HepG2 (cell line): Measurements from ENCODE around the gene CCDC82. TPM values are rescaled to one million over a fixed set of nuclear protein-coding genes. Genes with fewer than 3 reads are reported as not detected.

Experiments
- ATAC-seq: fragments of 200-7000 bp; cut with Tn5 transposase; 3 replicates; pipeline ENCODE4 v1.9.1; 2020; ENCODE audit warnings: mild to moderate bottlenecking, moderate library complexity
- BruUV-seq: library from RNA; stranded (reverse); fragments of 400-500 nt; replicated peaks from 2 replicates; lab custom pipeline; 2021; lab: Mats Ljungman, UMichigan
- CTCF ChIA-PET: fragments of 300-600 bp; formaldehyde crosslinking; extraction: SDS; loops from one replicate; lab custom pipeline; 2021; ENCODE audit warnings: low total read pairs, inconsistent platforms, low intra/inter-chr PET ratio; lab: Yijun Ruan, JAX
- POLR2A ChIA-PET: fragments of 350-600 bp; sonication (Branson Sonifier 250); formaldehyde crosslinking; loops from one replicate; lab custom pipeline; 2020; ENCODE audit warnings: antibody characterized with exemption, inconsistent platforms; lab: Yijun Ruan, JAX
- DNase-seq: peaks from one replicate; pipeline ENCODE4 v3.0.0-alpha.2; 2015; ENCODE audit warnings: low spot score
- FAIRE-seq: peaks from 3 replicates; lab custom pipeline; 2011; peaks lifted over from hg19 to GRCh38; lab: Jason Lieb, UNC
- H2AFZ ChIP-seq: one replicate; pipeline ENCODE4 v1.6.1; 2011; ENCODE audit warnings: low read length, inconsistent platforms
- H3K27ac ChIP-seq: fragments of 300-600 bp; 3 replicates; pipeline ENCODE4 v1.8.0; 2011; ENCODE audit warnings: mixed run types, mild to moderate bottlenecking, mixed read lengths, low read length, inconsistent platforms; ENCODE audit not compliant: insufficient read depth; ENCODE audit errors: extremely low read length
- H3K27me3 ChIP-seq, 2 experiments: fragments of 200-600 bp in 1 of 2; 2 replicates in 1 of 2; 3 replicates in 1 of 2; pipeline versions ENCODE4 v1.6.0 to v1.8.0; 2011; ENCODE audit warnings: low read length in 2 of 2, mild to moderate bottlenecking in 2 of 2, moderate library complexity in 2 of 2, inconsistent platforms in 1 of 2; ENCODE audit not compliant: insufficient read depth in 2 of 2, control insufficient read depth in 1 of 2
- H3K36me3 ChIP-seq, 2 experiments: fragments of 200-600 bp in 1 of 2; replicated peaks in 1 of 2; 2 replicates in 1 of 2; 3 replicates in 1 of 2; pipeline versions ENCODE4 v1.5.1 to v1.8.0; 2011; ENCODE audit warnings: low read length in 2 of 2, inconsistent platforms in 1 of 2; ENCODE audit not compliant: insufficient read depth in 2 of 2, control insufficient read depth in 1 of 2
- H3K4me1 ChIP-seq: 2 replicates; pipeline ENCODE4 v1.5.1; 2012; ENCODE audit warnings: low read length, inconsistent platforms; ENCODE audit not compliant: insufficient read depth
- H3K4me2 ChIP-seq: 2 replicates; pipeline ENCODE4 v1.6.0; 2011; ENCODE audit warnings: low read depth, low read length, inconsistent platforms
- H3K4me3 ChIP-seq, 3 experiments: fragments of 200-600 bp in 1 of 3; sonication (generic), shearing (Covaris generic) in 1 of 3; replicated peaks in 1 of 3; 2 replicates each; pipeline ENCODE4 v1.5.1; 2011 to 2016; ENCODE audit warnings: low read length in 3 of 3, inconsistent platforms in 2 of 3, low read depth in 2 of 3, mild to moderate bottlenecking in 2 of 3, control low read depth in 1 of 3, mixed read lengths in 1 of 3; ENCODE audit not compliant: insufficient read depth in 1 of 3
- H3K79me2 ChIP-seq: one replicate; pipeline ENCODE4 v1.6.1; 2011; ENCODE audit warnings: low read length, inconsistent platforms; ENCODE audit not compliant: insufficient read depth
- H3K9ac ChIP-seq: 2 replicates; pipeline ENCODE4 v1.6.0; 2011; ENCODE audit warnings: mild to moderate bottlenecking, low read depth, low read length, inconsistent platforms; ENCODE audit not compliant: insufficient read depth
- H3K9me3 ChIP-seq: 2 replicates; pipeline ENCODE4 v1.5.1; 2012; ENCODE audit warnings: mild to moderate bottlenecking, low read length
- H4K20me1 ChIP-seq: 2 replicates; pipeline ENCODE4 v1.6.0; 2011; ENCODE audit warnings: inconsistent platforms, mild to moderate bottlenecking, low read length, moderate library complexity; ENCODE audit not compliant: insufficient read depth
- ARID5B ChIP-seq: IDR thresholded peaks from 2 replicates; pipeline ENCODE4 v1.4.0; 2020; ENCODE audit warnings: mild to moderate bottlenecking, missing genetic modification reagents
- ATF6 ChIP-seq: sonication (generic); formaldehyde crosslinking; conservative IDR thresholded peaks from 2 replicates; pipeline ENCODE4 v1.4.0; 2020; ENCODE audit warnings: missing genetic modification reagents
- CHD2 ChIP-seq: IDR thresholded peaks from 2 replicates; pipeline ENCODE4 v1.6.1; 2011; ENCODE audit warnings: low read depth, low read length, improper control_type of control experiment
- CTCF ChIP-seq: sonication (generic); formaldehyde crosslinking; IDR thresholded peaks from 2 replicates; pipeline ENCODE4 v1.5.0; 2020; ENCODE audit warnings: mild to moderate bottlenecking, missing genetic modification reagents, moderate library complexity
- DR1 ChIP-seq: sonication (generic); formaldehyde crosslinking; IDR thresholded peaks from 2 replicates; pipeline ENCODE4 v1.8.0; 2021; ENCODE audit warnings: mild to moderate bottlenecking, missing genetic modification reagents, inconsistent platforms
- E2F1 ChIP-seq: sonication (generic); formaldehyde crosslinking; IDR thresholded peaks from 2 replicates; pipeline ENCODE4 v1.5.0; 2020; ENCODE audit warnings: missing genetic modification reagents
- HNRNPLL ChIP-seq: fragments of 200-400 bp; formaldehyde crosslinking; IDR thresholded peaks from 2 replicates; pipeline ENCODE4 v1.6.1; 2017; ENCODE audit warnings: mild to moderate bottlenecking, low read depth, low read length; ENCODE audit not compliant: poor library complexity, severe bottlenecking
- MED1 ChIP-seq: sonication (generic); formaldehyde crosslinking; IDR thresholded peaks from 2 replicates; pipeline ENCODE4 v1.4.0; 2020; ENCODE audit warnings: missing genetic modification reagents
- ZFYVE20 ChIP-seq: sonication (generic); formaldehyde crosslinking; IDR thresholded peaks from 2 replicates; pipeline ENCODE4 v1.8.0; 2023; ENCODE audit warnings: low read depth, mild to moderate bottlenecking, moderate library complexity, missing genetic modification reagents, borderline replicate concordance
- ZMYM4 ChIP-seq: sonication (generic); formaldehyde crosslinking; IDR thresholded peaks from 2 replicates; pipeline ENCODE4 v1.8.1; 2023; ENCODE audit warnings: mild to moderate bottlenecking, missing genetic modification reagents
- ZNF576 ChIP-seq: sonication (generic); formaldehyde crosslinking; IDR thresholded peaks from 2 replicates; pipeline ENCODE4 v1.4.0; 2020; ENCODE audit warnings: mild to moderate bottlenecking, missing genetic modification reagents
- ZNF670 ChIP-seq: sonication (generic); formaldehyde crosslinking; IDR thresholded peaks from 2 replicates; pipeline ENCODE4 v1.8.0; 2022; ENCODE audit warnings: mild to moderate bottlenecking, missing genetic modification reagents, borderline replicate concordance
- ZSCAN25 ChIP-seq: sonication (generic); formaldehyde crosslinking; IDR thresholded peaks from 2 replicates; pipeline ENCODE4 v1.8.0; 2022; ENCODE audit warnings: mild to moderate bottlenecking, missing genetic modification reagents
- WGBS: methylation state at CpG from one replicate; pipeline ENCODE4 v1.1.6; 2017; ENCODE audit warnings: low lambda C conversion rate; 5-methylcytosine and 5-hydroxymethylcytosine counted together
- in situ Hi-C: cut with HindIII; loops from 2 replicates; pipeline ENCODE4 v1.10.0; 2017; ENCODE audit warnings: low pct_unique_long_range_greater_than_20kb; ENCODE audit not compliant: extremely low pct_ligation_motif_present
- intact Hi-C: fragments of 100-400 bp; cut with micrococcal nuclease; formaldehyde crosslinking; loops from one replicate; pipeline ENCODE4 v1.10.0; 2022; ENCODE audit not compliant: unreplicated experiment
- polyA plus RNA-seq, 8 experiments: library from polyadenylated mRNA; depleted of rRNA in 3 of 8; stranded (reverse) in 7 of 8; unstranded in 1 of 8; fragments of >200 nt; fragmentation: Illumina TruSeq in 4 of 8; extraction: Trizol in 4 of 8; gene quantifications; 2 replicates each; pipeline versions ENCODE4 v1.2.1 to v1.2.3, GENCODE V29; 2011 to 2016; ENCODE audit warnings: low read depth in 4 of 8, missing spikeins in 1 of 8, mixed read lengths in 1 of 8; ENCODE audit not compliant: insufficient read depth in 1 of 8
- total RNA-seq, 5 experiments: library from RNA; depleted of rRNA; stranded (reverse); fragments of >200 nt; fragmentation: Illumina TruSeq; extraction: Trizol; gene quantifications; 2 replicates each; pipeline ENCODE4 v1.2.3, GENCODE V29; 2016; ENCODE audit warnings: low read depth in 1 of 5

CCDC82 gene
- total and polyA plus RNA-seq, 2 of the 13 experiments (the other 11 are each of a cell fraction or from before 2014, with no cell fraction given) = 19.7 to 25.7 TPM

- Histone ChIP-seq H4K20me1 (no peaks in the 10 kb centered on the region), H3K27me3 (no peaks in the 10 kb centered on the region), H3K9me3 (no peaks in the 10 kb centered on the region), H2AFZ (no peak overlapping the region), H3K4me1 (peaks cover 34% of the 10 kb centered on the region), H3K4me3 (no peak overlapping the region), H3K4me2 (no peak overlapping the region), H3K79me2 (peaks cover 28% of the 10 kb centered on the region), H3K36me3 (peaks cover 0 to 22% of the 10 kb centered on the region in 2 experiments; a peak in 2 of 5 replicates), H3K27ac (no peak overlapping the region), H3K9ac (no peak overlapping the region)
- CTCF ChIA-PET = no interaction called here
- TF ChIP-seq ARID5B (CRISPR knock-in tag) = no peak
- no peak for TF ChIP-seq HNRNPLL
- TF ChIP-seq CHD2 = no peak
- TF ChIP-seq CTCF (CRISPR knock-in tag) = no peak
- no peak for TF ChIP-seq ZNF670 (CRISPR knock-in tag)
- no peak for TF ChIP-seq ZFYVE20 (CRISPR knock-in tag)
- TF ChIP-seq MED1 = no peak
- no peak for TF ChIP-seq ZNF576
- no peak for TF ChIP-seq E2F1
- no peak for TF ChIP-seq ZSCAN25 (CRISPR knock-in tag)
- no peak for TF ChIP-seq DR1 (CRISPR knock-in tag)
- TF ChIP-seq ATF6 (CRISPR knock-in tag) = no peak
- no peak for TF ChIP-seq ZMYM4 (CRISPR knock-in tag)
- FAIRE-seq (no peak), DNase-seq (no peak), ATAC-seq (no peak)
- POLR2A ChIA-PET = no interaction called here
- no TSS peak for BruUV-seq
- intact Hi-C loops (no loop called here), in situ Hi-C loops (no loop called here)
- 43% methylated on average over 3 of the region's 3 CpGs for WGBS
These were observed 5.6 kb downstream of the CCDC82 start for GRCh38 chr11:96384156-96384555.
